NT2/D1 (cell line): ENCODE data around the gene GRAMD1B.

Source experiments
- DNase-seq: peaks from one replicate; pipeline ENCODE4 v3.0.0-alpha.2; 2011; ENCODE audit warnings: low read depth, low spot score
- H3K27me3 ChIP-seq: 2 replicates; pipeline ENCODE4 v1.6.0; 2011; ENCODE audit warnings: mild to moderate bottlenecking; ENCODE audit not compliant: insufficient read length, insufficient read depth
- H3K36me3 ChIP-seq: 2 replicates; pipeline ENCODE4 v1.6.1; 2011; ENCODE audit warnings: mild to moderate bottlenecking, low read length, mixed read lengths; ENCODE audit not compliant: insufficient read depth, insufficient read length
- H3K4me1 ChIP-seq: 2 replicates; pipeline ENCODE4 v1.5.1; 2011; ENCODE audit not compliant: insufficient read depth, insufficient read length
- H3K4me3 ChIP-seq: 2 replicates; pipeline ENCODE4 v1.5.1; 2011; ENCODE audit warnings: low read depth; ENCODE audit not compliant: insufficient read length
- H3K9ac ChIP-seq: 2 replicates; pipeline ENCODE4 v1.6.0; 2011; ENCODE audit warnings: low read depth; ENCODE audit not compliant: insufficient read length
- H3K9me3 ChIP-seq: 2 replicates; pipeline ENCODE4 v1.5.1; 2011; ENCODE audit warnings: mild to moderate bottlenecking, low read length; ENCODE audit not compliant: insufficient read depth
- SUZ12 ChIP-seq: IDR thresholded peaks from 2 replicates; pipeline ENCODE4 v1.6.1; 2011; ENCODE audit not compliant: insufficient read length, insufficient read depth; ENCODE audit errors: extremely low read depth
- YY1 ChIP-seq: IDR thresholded peaks from 2 replicates; pipeline ENCODE4 v1.6.1; 2011; ENCODE audit not compliant: insufficient read length, insufficient read depth
- ZNF274 ChIP-seq: IDR thresholded peaks from 2 replicates; pipeline ENCODE4 v1.6.1; 2011; ENCODE audit warnings: mild to moderate bottlenecking, low read depth, low read length

GRAMD1B gene

GRCh38 chr11:123665306-123665705, 235.2 kb downstream of the GRAMD1B start:
- DNase-seq = no peak
- no peak for TF ChIP-seq SUZ12
- no peak for TF ChIP-seq YY1
- Histone ChIP-seq H3K36me3 (no peaks in the 10 kb centered on the region), H3K9me3 (no peaks in the 10 kb centered on the region; the same call in 1 of the 2 replicates), H3K9ac (no peak overlapping the region), H3K4me1 (no peaks in the 10 kb centered on the region), H3K27me3 (no peaks in the 10 kb centered on the region), H3K4me3 (no peak overlapping the region)

- Histone ChIP-seq H3K4me1 (peaks cover 2% of the 10 kb centered on the region), H3K9ac (no peak overlapping the region), H3K36me3 (no peaks in the 10 kb centered on the region), H3K9me3 (no peaks in the 10 kb centered on the region; the same call in 1 of the 2 replicates), H3K27me3 (no peaks in the 10 kb centered on the region), H3K4me3 (no peak overlapping the region)
- TF ChIP-seq YY1 (no peak), ZNF274 (no peak), SUZ12 (no peak)
- no peak for DNase-seq
Observed at GRCh38 chr11:123670081-123670480, 240.0 kb downstream of the GRAMD1B start.

GRCh38 chr11:123671534-123671933, 241.5 kb downstream of the GRAMD1B start:
- H3K27me3 ChIP-seq = no peaks in the 10 kb centered on the region
- TF ChIP-seq YY1 (no peak), SUZ12 (no peak), ZNF274 (no peak)
- H3K4me3 ChIP-seq = no peak overlapping the region

GRCh38 chr11:123672568-123672967, 242.5 kb downstream of the GRAMD1B start:
- no peaks in the 10 kb centered on the region for H3K27me3 ChIP-seq
- DNase-seq = no peak
- H3K36me3 ChIP-seq = no peaks in the 10 kb centered on the region
- peaks cover 2% of the 10 kb centered on the region for H3K4me1 ChIP-seq
- no peak for TF ChIP-seq ZNF274
- TF ChIP-seq YY1 = no peak
- TF ChIP-seq SUZ12 = no peak
- no peaks in the 10 kb centered on the region; the same call in 1 of the 2 replicates for H3K9me3 ChIP-seq
- no peak overlapping the region for H3K9ac ChIP-seq
- H3K4me3 ChIP-seq = no peak overlapping the region

More at GRCh38 chr11:123671534-123671933, 241.5 kb downstream of the GRAMD1B start:
- Histone ChIP-seq H3K9ac (peak overlapping the region; percentile 4), H3K36me3 (no peaks in the 10 kb centered on the region), H3K9me3 (no peaks in the 10 kb centered on the region; the same call in 1 of the 2 replicates), H3K4me1 (peaks cover 2% of the 10 kb centered on the region)
- peak; percentile 36 for DNase-seq

GRCh38 chr11:123674297-123674696, 244.2 kb downstream of the GRAMD1B start:
- DNase-seq = no peak
- no peak for TF ChIP-seq SUZ12
- TF ChIP-seq YY1 = no peak
- TF ChIP-seq ZNF274 = no peak
- no peaks in the 10 kb centered on the region for H3K36me3 ChIP-seq
- peaks cover 2% of the 10 kb centered on the region for H3K4me1 ChIP-seq
- no peaks in the 10 kb centered on the region for H3K27me3 ChIP-seq
- no peak overlapping the region for H3K4me3 ChIP-seq
- no peaks in the 10 kb centered on the region for H3K9me3 ChIP-seq
- H3K9ac ChIP-seq = no peak overlapping the region
